H1 (cell line): ENCODE results near the gene ANKEF1. TPM values are rescaled to one million over a fixed set of nuclear protein-coding genes. Genes with fewer than 3 reads are reported as not detected.
A peak's percentile ranks its signal among the peaks of the same experiment; 100 is the strongest.

Experiments used
- CTCF ChIA-PET: fragments of 300-600 bp; sonication (Branson Sonifier 250); formaldehyde crosslinking; loops from one replicate; lab custom pipeline; 2021; ENCODE audit not compliant: partially characterized antibody; lab: Charles Lee
- POLR2A ChIA-PET: fragments of 300-600 bp; sonication (Branson Sonifier 250); formaldehyde crosslinking; loops from one replicate; lab custom pipeline; 2021; ENCODE audit warnings: inconsistent platforms; ENCODE audit not compliant: partially characterized antibody; lab: Charles Lee
- DNase-seq, 2 experiments: peaks; one replicate each; pipeline versions ENCODE4 v3.0.0 to v3.0.0-alpha.2; 2010 to 2022; ENCODE audit warnings: low spot score in 2 of 2, low read depth in 1 of 2, mixed read lengths in 1 of 2
- FAIRE-seq: peaks from 2 replicates; lab custom pipeline; 2011; peaks lifted over from hg19 to GRCh38; lab: Jason Lieb, UNC
- H2AFZ ChIP-seq: 2 replicates; pipeline ENCODE4 v1.8.1; 2012; ENCODE audit warnings: low read length, inconsistent platforms
- H2AK5ac ChIP-seq: 2 replicates; pipeline ENCODE4 v1.6.1; 2013; ENCODE audit warnings: low read depth, low read length
- H2BK120ac ChIP-seq: replicated peaks from 2 replicates; pipeline ENCODE3; 2013; ENCODE audit warnings: low read depth, low read length, inconsistent platforms
- H2BK12ac ChIP-seq: 2 replicates; pipeline ENCODE4 v1.6.1; 2013; ENCODE audit warnings: low read depth, low read length
- H2BK15ac ChIP-seq: 2 replicates; pipeline ENCODE4 v1.6.1; 2013; ENCODE audit warnings: low read length
- H2BK20ac ChIP-seq: 2 replicates; pipeline ENCODE4 v1.6.1; 2013; ENCODE audit warnings: low read length
- H2BK5ac ChIP-seq: 2 replicates; pipeline ENCODE4 v1.6.1; 2013; ENCODE audit warnings: low read depth, low read length
- H3K14ac ChIP-seq: 2 replicates; pipeline ENCODE4 v1.6.1; 2013; ENCODE audit warnings: inconsistent platforms; ENCODE audit not compliant: insufficient read length
- H3K18ac ChIP-seq: 2 replicates; pipeline ENCODE4 v1.6.1; 2013; ENCODE audit warnings: low read length; ENCODE audit errors: extremely low read depth
- H3K23ac ChIP-seq: 2 replicates; pipeline ENCODE4 v1.6.1; 2013; ENCODE audit warnings: inconsistent platforms; ENCODE audit not compliant: insufficient read length
- H3K23me2 ChIP-seq: 2 replicates; pipeline ENCODE4 v1.6.1; 2013; ENCODE audit warnings: low read depth, low read length
- H3K27ac ChIP-seq: 2 replicates; pipeline ENCODE4 v1.6.1; 2011; ENCODE audit warnings: low read depth, low read length, inconsistent platforms
- H3K27me3 ChIP-seq, 4 experiments: replicated peaks in 1 of 4; 1 replicate in 1 of 4; 2 replicates in 3 of 4; pipeline versions ENCODE4 v1.6.1 to v1.8.1; 2011 to 2013; ENCODE audit warnings: low read length in 3 of 4, mild to moderate bottlenecking in 3 of 4, inconsistent platforms in 2 of 4, mixed read lengths in 2 of 4, moderate library complexity in 1 of 4; ENCODE audit not compliant: control insufficient read depth in 3 of 4, insufficient read depth in 3 of 4; ENCODE audit errors: extremely low read depth in 1 of 4
- H3K36me3 ChIP-seq, 4 experiments: 2 replicates each; pipeline versions ENCODE4 v1.6.1 to v1.8.1; 2011 to 2013; ENCODE audit warnings: mild to moderate bottlenecking in 4 of 4, low read length in 3 of 4, moderate library complexity in 2 of 4, control low read depth in 1 of 4, inconsistent platforms in 1 of 4; ENCODE audit not compliant: insufficient read depth in 4 of 4, control insufficient read depth in 2 of 4
- H3K4ac ChIP-seq: replicated peaks from 2 replicates; pipeline ENCODE3; 2013; ENCODE audit warnings: low read length, low read depth, mixed read lengths, inconsistent platforms; ENCODE audit not compliant: insufficient read length
- H3K4me1 ChIP-seq, 4 experiments: replicated peaks in 1 of 4; 1 replicate in 1 of 4; 2 replicates in 3 of 4; pipeline versions ENCODE4 v1.6.1 to v1.8.1; 2011 to 2013; ENCODE audit warnings: low read length in 3 of 4, inconsistent platforms in 2 of 4, mixed read lengths in 1 of 4; ENCODE audit not compliant: insufficient read depth in 4 of 4, control insufficient read depth in 3 of 4
- H3K4me2 ChIP-seq, 2 experiments: 2 replicates each; pipeline versions ENCODE4 v1.6.1 to v1.8.1; 2011 to 2013; ENCODE audit warnings: low read depth in 2 of 2, low read length in 2 of 2, control low read depth in 1 of 2, inconsistent platforms in 1 of 2, mild to moderate bottlenecking in 1 of 2; ENCODE audit not compliant: insufficient read depth in 1 of 2
- H3K4me3 ChIP-seq, 4 experiments: fragments of 200-600, 300-600 bp in 1 of 4; sonication (generic), shearing (Covaris generic), sonication (Bioruptor Twin) in 1 of 4; 2 replicates each; pipeline versions ENCODE4 v1.5.1 to v1.8.1; 2011 to 2016; ENCODE audit warnings: low read length in 4 of 4, low read depth in 3 of 4, control low read depth in 2 of 4, inconsistent platforms in 2 of 4, mild to moderate bottlenecking in 2 of 4, mixed read lengths in 1 of 4, moderate library complexity in 1 of 4; ENCODE audit not compliant: insufficient read depth in 2 of 4; ENCODE audit errors: extremely low read depth in 1 of 4
- H3K56ac ChIP-seq: replicated peaks from 2 replicates; pipeline ENCODE3; 2013; ENCODE audit warnings: low read depth, mild to moderate bottlenecking, mixed read lengths, low read length, inconsistent platforms; ENCODE audit not compliant: insufficient read length
- H3K79me1 ChIP-seq: 2 replicates; pipeline ENCODE4 v1.6.1; 2013; ENCODE audit warnings: low read depth, low read length, control low read depth
- H3K79me2 ChIP-seq, 2 experiments: 2 replicates each; pipeline versions ENCODE4 v1.6.1 to v1.8.1; 2012 to 2013; ENCODE audit warnings: low read length in 2 of 2, mild to moderate bottlenecking in 2 of 2, inconsistent platforms in 1 of 2; ENCODE audit not compliant: insufficient read depth in 2 of 2, control insufficient read depth in 1 of 2
- H3K9ac ChIP-seq, 4 experiments: replicated peaks in 1 of 4; 1 replicate in 1 of 4; 2 replicates in 3 of 4; pipeline versions ENCODE4 v1.6.1 to v1.8.1; 2011 to 2013; ENCODE audit warnings: low read depth in 3 of 4, low read length in 3 of 4, control low read depth in 2 of 4, mild to moderate bottlenecking in 2 of 4, moderate library complexity in 2 of 4, inconsistent platforms in 1 of 4; ENCODE audit errors: extremely low read depth in 1 of 4
- H3K9me3 ChIP-seq, 2 experiments: 2 replicates each; pipeline versions ENCODE4 v1.6.1 to v1.8.1; 2012 to 2013; ENCODE audit warnings: mild to moderate bottlenecking in 2 of 2, moderate library complexity in 2 of 2, control low read depth in 1 of 2, inconsistent platforms in 1 of 2, low read depth in 1 of 2, low read length in 1 of 2, mixed read lengths in 1 of 2; ENCODE audit not compliant: insufficient read depth in 2 of 2
- H4K20me1 ChIP-seq, 2 experiments: replicated peaks in 1 of 2; 2 replicates each; pipeline versions ENCODE3 to v1.8.1; 2011 to 2013; ENCODE audit warnings: inconsistent platforms in 2 of 2, low read length in 2 of 2, mild to moderate bottlenecking in 1 of 2; ENCODE audit not compliant: insufficient read depth in 2 of 2, control insufficient read depth in 1 of 2
- H4K5ac ChIP-seq: 2 replicates; pipeline ENCODE4 v1.6.1; 2013; ENCODE audit warnings: low read length, low read depth, mixed read lengths, inconsistent platforms; ENCODE audit not compliant: insufficient read length
- H4K8ac ChIP-seq: 2 replicates; pipeline ENCODE4 v1.8.0; 2013; ENCODE audit warnings: mild to moderate bottlenecking, moderate library complexity, low read length, inconsistent platforms; ENCODE audit not compliant: insufficient read depth; ENCODE audit errors: extremely low read depth
- H4K91ac ChIP-seq: replicated peaks from 2 replicates; pipeline ENCODE3; 2013; ENCODE audit warnings: low read length, mixed read lengths, inconsistent platforms; ENCODE audit not compliant: insufficient read length
- ASH2L ChIP-seq: fragments of 200-600, 300-600 bp; sonication (generic); IDR thresholded peaks from one replicate; pipeline ENCODE4 v1.7.1; 2017; ENCODE audit warnings: low read length
- CEBPB ChIP-seq: IDR thresholded peaks from 2 replicates; pipeline ENCODE4 v1.6.1; 2012; ENCODE audit warnings: low read depth, low read length
- CTBP2 ChIP-seq: IDR thresholded peaks from 2 replicates; pipeline ENCODE4 v1.7.0; 2011; ENCODE audit warnings: borderline replicate concordance, mild to moderate bottlenecking, moderate library complexity, mixed read lengths, low read length; ENCODE audit not compliant: insufficient read depth, insufficient read length
- EGR1 ChIP-seq: IDR thresholded peaks from 2 replicates; pipeline ENCODE4 v1.6.1; 2011; ENCODE audit warnings: low read depth, low read length, borderline replicate concordance
- GABPA ChIP-seq: IDR thresholded peaks from 2 replicates; pipeline ENCODE4 v1.6.1; 2011; ENCODE audit warnings: mild to moderate bottlenecking, low read length, moderate library complexity, borderline replicate concordance; ENCODE audit not compliant: insufficient read depth
- KDM4A ChIP-seq: IDR thresholded peaks from one replicate; pipeline ENCODE4 v1.7.1; 2012; ENCODE audit warnings: low read depth, mild to moderate bottlenecking, moderate library complexity, low read length, inconsistent platforms; ENCODE audit not compliant: severe bottlenecking
- PHF8 ChIP-seq: fragments of 200-600 bp; sonication (generic); conservative IDR thresholded peaks from 2 replicates; pipeline ENCODE4 v1.7.1; 2012; ENCODE audit warnings: low read depth, mild to moderate bottlenecking, inconsistent platforms, low read length, moderate library complexity
- POLR2AphosphoS5 ChIP-seq: IDR thresholded peaks from 2 replicates; pipeline ENCODE4 v1.6.1; 2011; ENCODE audit warnings: low read depth, low read length
- RAD21 ChIP-seq, 2 experiments: IDR thresholded peaks in 1 of 2; conservative IDR thresholded peaks in 1 of 2; 2 replicates each; pipeline ENCODE4 v1.6.1; 2011; ENCODE audit warnings: low read depth in 2 of 2, low read length in 2 of 2, improper control_type of control experiment in 1 of 2, inconsistent platforms in 1 of 2, mild to moderate bottlenecking in 1 of 2, moderate library complexity in 1 of 2
- WGBS, 2 experiments: shearing (Covaris generic) in 1 of 2; methylation state at CpG; one replicate each; pipeline versions ENCODE4 v1.1.6 to v1.1.7; 2013 to 2015; ENCODE audit warnings: low lambda C conversion rate in 2 of 2, mixed read lengths in 2 of 2, inconsistent platforms in 1 of 2, low coverage in 1 of 2, missing lambda C conversion rate in 1 of 2; ENCODE audit not compliant: insufficient replicate concordance in 2 of 2, insufficient coverage in 1 of 2, insufficient read length in 1 of 2; ENCODE audit errors: extremely low coverage in 1 of 2, missing lambda C conversion rate in 1 of 2; 5-methylcytosine and 5-hydroxymethylcytosine counted together
- polyA plus RNA-seq, 7 experiments: library from polyadenylated mRNA; depleted of rRNA in 3 of 7; stranded (reverse) in 5 of 7; unstranded in 2 of 7; fragments of >200 nt in 5 of 7; fragments of 200-250 nt in 2 of 7; gene quantifications; 1 replicate in 5 of 7; 2 replicates in 1 of 7; 4 replicates in 1 of 7; pipeline versions ENCODE4 v1.2.1 to v1.2.3, GENCODE V29; 2011 to 2013; ENCODE audit warnings: missing spikeins in 2 of 7, mixed read lengths in 2 of 7
- total RNA-seq: library from RNA; stranded (reverse); fragmentation: NEBNext Ultra II Directional; extraction: Animal tissue kit (Norgen Biotek cat#: 25700); gene quantifications from 2 replicates; pipeline ENCODE4 v1.2.1, GENCODE V29; 2021
- TF ChIP-seq, protein P1 (sequence below): IDR thresholded peaks from 2 replicates; pipeline ENCODE4 v1.6.1; 2012; ENCODE audit warnings: inconsistent platforms

Gene ANKEF1
- total and polyA plus RNA-seq, 2 of the 8 experiments (the other 6 are each of a cell fraction or from before 2014, with no cell fraction given) = 2.8 to 10.0 TPM

DNA sequence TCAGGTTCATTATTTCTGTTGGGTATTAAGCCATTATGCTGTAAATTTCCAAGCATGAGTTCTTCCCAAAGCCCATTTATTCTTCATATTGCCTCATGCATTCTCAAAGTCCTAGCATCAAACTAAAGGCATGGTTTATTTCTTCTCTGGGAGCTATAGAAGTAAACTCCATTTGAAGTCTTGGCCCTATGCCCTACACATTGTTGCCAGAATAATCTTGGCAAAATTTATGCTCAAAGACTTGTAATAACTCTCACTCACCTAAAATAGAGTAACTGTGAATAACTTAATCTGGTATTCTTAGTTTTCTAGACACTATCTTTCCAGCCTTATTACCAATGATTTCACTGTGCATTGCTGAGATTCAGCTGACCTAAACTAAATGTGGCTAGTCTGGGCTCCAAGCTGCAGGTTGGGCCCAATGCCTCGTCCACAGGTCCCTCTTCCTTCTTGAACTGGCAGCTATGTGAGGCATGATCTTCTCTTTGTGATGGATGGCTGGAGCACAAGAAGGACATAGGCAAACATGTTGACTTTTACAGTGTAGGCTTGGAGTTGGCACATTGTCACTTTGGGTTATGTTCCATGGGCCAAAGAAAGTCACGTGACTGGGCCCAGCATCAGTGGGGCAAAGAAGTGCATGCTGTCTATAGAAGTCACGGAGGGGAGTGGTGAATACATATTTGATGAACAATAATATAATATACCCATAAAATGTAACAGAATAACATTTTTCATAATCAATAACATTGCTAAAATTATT, 39.1 kb upstream of the ANKEF1 start:
- Histone ChIP-seq H4K5ac (no peak overlapping the region), H3K27ac (no peak overlapping the region), H3K27me3 (no peaks in the 10 kb centered on the region), H2BK120ac (no peak overlapping the region), H3K4me3 (no peak overlapping the region), H2BK20ac (no peak overlapping the region), H2BK15ac (no peak overlapping the region), H2BK12ac (no peak overlapping the region), H3K4ac (no peak overlapping the region), H3K9me3 (no peaks in the 10 kb centered on the region), H2BK5ac (no peak overlapping the region), H4K20me1 (no peaks in the 10 kb centered on the region), H3K4me1 (no peaks in the 10 kb centered on the region), H3K14ac (no peak overlapping the region), H4K8ac (no peak overlapping the region), H2AK5ac (no peak overlapping the region), H3K4me2 (no peak overlapping the region), H3K9ac (no peak overlapping the region), H2AFZ (0 out of 2 replicates have a peak overlapping the region, but pooled peaks have one; percentile 65), H3K79me2 (no peaks in the 10 kb centered on the region), H3K23me2 (no peaks in the 10 kb centered on the region), H3K18ac (no peak overlapping the region), H3K79me1 (no peaks in the 10 kb centered on the region), H3K56ac (no peak overlapping the region), H3K36me3 (no peaks in the 10 kb centered on the region), H3K23ac (no peak overlapping the region), H4K91ac (no peak overlapping the region)
- ChIA-PET POLR2A (no interaction called here), CTCF (interaction anchor here (0.9 kb wide), 1 partner anchor 84 kb away, joined by 3 read pairs; no protein-coding TSS in a partner anchor)
- WGBS, 2 experiments = 85% methylated on average over 3 of the region's 3 CpGs; no CpG with 5 or more reads in 1 of the 2 experiments
- DNase-seq = no peak
- FAIRE-seq = no peak
- no peak for TF ChIP-seq CTBP2
- TF ChIP-seq PHF8 = no peak
- TF ChIP-seq POLR2AphosphoS5 = no peak
- TF ChIP-seq EGR1 = no peak
- TF ChIP-seq, protein P1, sequence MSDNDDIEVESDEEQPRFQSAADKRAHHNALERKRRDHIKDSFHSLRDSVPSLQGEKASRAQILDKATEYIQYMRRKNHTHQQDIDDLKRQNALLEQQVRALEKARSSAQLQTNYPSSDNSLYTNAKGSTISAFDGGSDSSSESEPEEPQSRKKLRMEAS = no peak
- no peak for TF ChIP-seq GABPA
- no peak for TF ChIP-seq KDM4A
- TF ChIP-seq CEBPB = no peak
- no peak for TF ChIP-seq RAD21 (IDR thresholded peaks at IDR 0.05 in 1 of 2, conservative IDR thresholded peaks at IDR 0.05 in 1 of 2; ENCODE audit: low read depth in 2 of 2, low read length in 2 of 2)
- no peak for TF ChIP-seq ASH2L
